Stimulated activated CD4-positive, alpha-beta T cell treated with anti-CD3 and anti-CD28 coated beads, Interleukin-1b, Interleukin-23, amount 100 ng/mL, for 1 hour (primary cell): ENCODE measurements around the gene RBL2.
"Not testable (repeated sequence)": the region's sequence is repeated elsewhere in the genome, so short reads cannot be mapped to it uniquely, and the experiment has no call there.

ENCODE experiments used
- DNase-seq, 2 donors: peaks; one replicate each; pipeline ENCODE4 v3.0.0-alpha.2; 2020; ENCODE audit warnings: low read depth in 2 of 2

RBL2 gene

GRCh38 chr16:53434377-53435065, at the start of gene RBL2:
TSS of gene RBL2 (plus strand) at chr16:53434471. CDS start at chr16:53434557, 86 bp downstream.
- peak; percentile 59 to 63 for DNase-seq

DNA sequence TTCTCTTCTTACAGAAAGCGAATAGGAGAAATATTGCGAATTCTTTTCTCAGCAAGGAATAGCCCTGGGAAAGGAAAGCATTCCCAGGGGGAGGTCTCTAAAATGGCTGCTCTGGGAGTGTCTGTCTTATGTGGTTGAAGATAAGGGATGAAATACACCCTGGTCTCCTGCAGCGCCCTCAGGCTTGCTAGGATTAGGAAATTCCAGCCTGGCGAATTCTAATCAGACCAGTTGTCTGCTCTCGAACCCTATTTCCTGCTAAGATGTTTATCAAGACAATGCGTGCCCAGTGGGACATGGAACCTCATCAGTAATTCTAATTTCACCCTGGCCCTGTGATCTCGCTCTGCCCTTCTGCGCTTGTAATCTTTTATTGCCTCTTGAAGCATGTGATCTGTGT, 49.7 kb upstream of the RBL2 start:
- not testable (repeated sequence) for DNase-seq

DNA sequence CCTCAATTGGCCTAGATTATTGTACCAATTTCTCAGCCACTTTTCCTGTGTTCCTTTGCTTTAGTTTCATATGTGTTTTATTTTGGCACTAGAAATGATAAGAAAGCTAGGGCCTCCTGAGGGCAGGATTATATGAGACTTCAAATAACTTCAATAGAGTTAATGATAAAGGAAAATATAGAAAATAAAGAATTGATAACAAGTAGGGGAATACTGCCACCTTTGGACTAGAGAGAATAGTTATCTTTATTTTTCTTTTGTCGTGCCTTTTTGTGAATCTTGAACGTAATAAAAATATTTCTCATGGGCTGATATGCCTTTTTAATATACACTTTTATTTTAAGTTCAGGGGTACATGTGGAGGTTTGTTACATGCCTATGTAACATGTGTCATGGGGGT, 29.3 kb upstream of the RBL2 start:
- DNase-seq: no peak

DNA sequence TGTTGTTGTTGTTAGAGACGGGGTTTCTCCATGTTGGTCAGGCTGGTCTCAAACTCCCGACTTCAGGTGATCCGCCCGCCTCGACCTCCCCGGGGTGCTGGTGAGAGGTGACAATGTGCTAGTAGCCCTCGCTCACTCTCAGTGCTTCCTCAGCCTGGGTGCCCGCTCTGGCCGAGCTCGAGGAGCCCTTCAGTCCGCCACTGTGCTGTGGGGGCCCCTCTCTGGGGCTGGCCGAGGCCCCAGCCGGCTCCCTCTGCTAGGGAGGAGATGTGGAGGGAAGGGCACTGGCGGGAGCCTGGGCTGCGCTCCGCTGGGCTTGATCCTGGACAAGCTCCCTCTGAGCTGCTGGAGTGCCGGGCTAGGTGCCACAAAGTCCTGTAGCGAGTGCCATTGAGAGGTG, 21.7 kb upstream of the RBL2 start:
- no peak for DNase-seq

DNA sequence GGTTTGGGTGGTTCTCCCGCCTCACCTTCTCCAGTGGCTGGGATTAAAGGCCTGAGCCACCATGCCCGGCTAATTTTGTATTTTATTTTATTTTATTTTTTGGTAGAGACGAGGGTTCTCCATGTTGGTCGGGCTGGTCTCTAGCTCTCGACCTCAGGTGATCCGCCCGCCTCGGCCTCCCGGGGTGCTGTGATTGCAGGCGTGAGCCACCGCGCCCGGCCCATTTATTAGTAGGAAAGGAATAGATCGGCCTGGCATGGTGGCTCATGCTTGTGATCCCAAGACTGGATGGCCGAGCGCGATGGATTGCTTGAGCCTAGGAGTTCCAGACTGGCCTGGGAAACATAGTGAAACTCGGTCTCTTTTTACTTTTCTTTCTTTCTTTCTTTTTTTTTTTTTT, 20.4 kb upstream of the RBL2 start:
- no peak for DNase-seq

DNA sequence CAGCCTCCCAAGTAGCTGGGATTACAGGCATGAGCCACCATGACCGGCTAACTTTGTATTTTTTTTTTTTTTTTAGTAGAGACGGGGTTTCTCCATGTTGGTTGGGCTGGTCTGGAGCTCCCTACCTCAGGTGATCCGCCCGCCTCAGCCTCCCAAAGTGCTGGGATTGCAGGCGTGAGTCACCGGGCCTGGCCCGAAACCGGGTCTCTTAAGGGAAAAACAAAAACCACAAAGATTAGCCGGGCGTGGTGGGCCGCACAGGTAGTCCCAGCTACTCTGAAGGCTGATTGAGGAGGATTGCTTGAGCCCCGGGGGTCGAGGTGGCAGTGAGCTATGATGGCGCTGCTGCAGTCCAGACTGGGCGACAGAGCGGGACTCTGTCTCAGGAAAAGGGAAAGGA, 19.9 kb upstream of the RBL2 start:
- no peak for DNase-seq

DNA sequence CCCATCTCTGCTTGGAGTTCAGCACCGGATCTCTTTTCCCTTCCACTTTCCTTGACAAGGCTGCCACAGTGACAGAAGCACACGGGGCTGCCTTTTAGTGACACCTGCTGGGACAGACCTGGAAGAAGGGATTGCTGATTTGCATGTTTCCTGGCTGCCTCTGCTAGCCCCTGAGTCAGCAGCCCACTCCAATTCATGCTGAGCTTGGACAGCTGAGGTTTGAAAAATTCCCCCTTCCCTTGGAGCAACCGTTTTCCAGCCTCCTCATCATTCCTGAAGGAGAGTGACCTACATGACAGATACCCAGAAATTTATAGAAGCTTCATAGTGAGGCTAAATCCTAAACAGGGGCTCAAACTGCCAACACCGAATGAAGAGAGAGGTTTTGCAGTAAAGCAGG, 18.8 kb upstream of the RBL2 start:
- DNase-seq: no peak

DNA sequence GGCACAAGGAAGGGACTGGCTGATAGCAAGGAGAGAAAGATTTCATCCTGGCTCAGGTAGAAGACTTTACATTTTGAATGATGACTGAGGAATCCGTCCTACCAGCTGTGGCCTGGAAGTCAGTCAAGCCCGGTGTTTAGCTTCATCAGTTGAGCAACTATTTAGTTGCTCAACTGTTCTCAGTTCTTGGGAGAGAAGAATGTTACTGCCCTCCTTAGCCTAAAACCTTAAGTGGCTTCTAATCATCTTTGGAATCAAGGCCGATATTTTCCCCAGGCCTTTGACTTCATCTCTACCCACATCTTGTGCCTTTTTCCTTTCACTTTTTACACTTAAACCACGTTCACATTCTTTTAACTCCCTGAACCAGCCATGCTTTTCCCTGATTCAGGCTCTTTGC, 17.3 kb upstream of the RBL2 start:
- DNase-seq: no peak

DNA sequence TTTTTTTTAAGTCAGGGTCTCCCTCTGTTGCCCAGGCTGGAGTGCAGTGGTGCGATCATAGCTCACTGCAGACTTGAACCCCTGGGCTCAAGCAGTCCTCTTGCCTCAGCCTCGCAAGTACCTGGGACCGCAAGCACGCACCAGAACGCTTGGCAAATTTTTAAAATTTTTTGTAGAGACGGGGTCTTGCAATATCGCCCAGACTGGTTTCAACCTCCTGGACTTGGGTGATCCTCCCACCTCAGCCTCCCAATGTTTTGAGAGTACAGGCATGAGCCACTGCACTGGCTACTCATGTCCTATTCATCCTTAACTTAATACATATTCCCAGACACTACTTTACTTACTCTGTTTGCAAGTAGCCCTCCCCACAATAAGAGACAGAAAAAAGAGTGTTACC, 16.3 kb upstream of the RBL2 start:
- DNase-seq: no peak

DNA sequence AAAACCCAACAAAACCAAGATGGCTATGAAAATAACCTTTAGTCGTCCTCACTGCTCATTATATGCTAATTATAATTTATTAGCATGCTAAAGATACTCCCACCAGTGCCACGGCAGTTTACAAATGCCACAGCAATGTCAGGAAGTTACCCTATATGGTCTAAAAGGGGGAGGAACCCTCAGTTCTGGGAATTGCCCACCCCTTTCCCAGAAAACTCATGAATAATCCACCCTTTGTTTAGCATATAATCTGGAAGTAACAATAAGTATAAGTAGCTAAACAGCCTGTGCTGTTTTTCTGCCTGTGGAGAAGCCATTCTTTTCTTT, 14.9 kb upstream of the RBL2 start:
- DNase-seq: not testable (repeated sequence)

DNA sequence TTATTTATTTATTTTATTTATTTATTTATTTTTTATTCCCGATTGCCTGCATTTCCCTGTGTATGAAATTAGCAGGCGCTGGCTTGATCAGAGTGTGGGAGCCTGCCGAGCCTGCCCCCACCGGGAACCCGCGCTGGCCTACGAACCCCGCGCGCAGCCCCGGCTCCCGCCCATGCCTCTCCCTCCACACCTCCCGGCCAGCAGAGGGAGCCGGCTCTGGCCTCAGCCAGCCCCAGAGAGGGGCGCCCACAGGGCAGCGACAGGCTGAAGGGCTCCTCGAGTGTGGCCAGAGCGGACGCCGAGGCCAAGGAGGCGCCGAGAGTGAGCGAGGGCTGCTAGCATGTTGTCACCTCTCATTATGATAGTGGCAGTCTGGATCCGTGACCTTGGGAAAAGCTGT, 13.0 kb upstream of the RBL2 start:
- no peak for DNase-seq

GRCh38 chr16:53423968-53424367, 10.3 kb upstream of the RBL2 start:
- not testable (repeated sequence) for DNase-seq

GRCh38 chr16:53428681-53429080, 5.6 kb upstream of the RBL2 start:
- no peak for DNase-seq

DNA sequence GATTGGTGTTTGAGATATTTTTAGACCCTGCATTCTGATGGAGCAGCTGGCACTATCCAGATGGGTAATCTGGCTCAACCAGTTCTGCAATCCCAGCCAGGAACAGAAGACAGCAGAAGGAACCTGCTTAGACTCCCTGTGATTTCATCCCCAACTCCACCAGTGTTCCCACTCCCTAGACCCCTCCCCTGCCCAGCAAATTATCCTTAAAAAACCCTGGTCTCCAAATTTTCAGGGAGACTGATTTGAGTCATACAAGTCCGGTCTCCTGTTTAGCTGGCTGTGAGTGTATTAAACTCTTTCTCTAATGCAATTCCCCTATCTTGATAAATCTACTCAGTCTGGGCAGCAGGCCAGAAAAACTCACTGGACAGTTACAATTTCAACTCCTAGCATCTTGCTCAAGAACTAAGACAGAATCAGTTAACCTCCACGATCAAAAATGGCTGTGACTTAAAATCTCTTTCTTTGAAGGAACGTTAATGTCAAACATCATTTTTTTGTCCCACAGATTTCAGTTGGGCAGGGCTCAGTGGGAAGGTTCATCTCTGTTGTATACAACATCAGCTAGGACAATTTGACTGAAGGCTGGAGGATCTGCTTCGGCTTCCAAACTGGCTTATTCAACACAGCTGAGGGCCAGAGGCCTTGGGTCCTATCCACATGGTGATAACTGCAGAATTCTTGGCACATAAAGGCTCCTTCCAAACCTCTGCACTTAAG, 4.9 kb upstream of the RBL2 start:
- no peak for DNase-seq

DNA sequence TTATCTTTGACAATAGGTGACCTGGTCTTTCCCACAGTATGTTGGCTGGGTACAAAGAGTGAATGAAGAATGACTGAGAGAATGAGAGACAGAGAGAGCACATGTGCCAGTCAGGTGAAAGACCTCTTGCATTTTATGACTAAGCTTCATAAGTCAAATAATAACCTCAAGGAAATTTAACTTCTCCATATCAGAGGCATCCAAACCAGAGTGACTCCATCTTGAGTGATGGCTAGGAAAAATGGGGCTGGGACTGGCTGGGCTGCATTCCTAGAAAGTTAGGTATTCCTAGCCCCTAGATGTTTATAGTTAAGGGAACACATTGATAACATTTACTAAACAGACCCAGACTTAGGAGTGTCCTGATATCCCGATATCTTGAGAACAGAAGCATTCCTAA, 3.9 kb upstream of the RBL2 start:
- no peak for DNase-seq

DNA sequence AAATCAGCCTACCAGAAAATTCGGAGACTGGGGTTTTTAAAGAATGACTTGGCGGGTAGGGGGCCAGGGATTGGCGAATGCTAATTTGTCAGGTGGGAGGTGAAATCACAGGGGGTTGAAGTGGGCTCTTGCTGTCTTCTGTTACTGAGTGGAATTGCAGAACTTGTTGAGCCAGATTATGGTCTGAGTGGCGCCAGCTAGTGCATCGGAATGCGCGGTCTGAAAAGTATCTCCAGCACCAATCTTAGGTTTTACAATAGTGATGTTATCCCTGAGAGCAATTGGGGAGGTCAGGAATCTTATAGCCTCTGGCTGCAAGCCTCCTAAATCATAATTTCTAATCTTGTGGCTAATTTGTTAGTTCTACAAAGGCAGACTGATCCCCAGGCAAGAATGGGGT, 762 bp upstream of the RBL2 start:
- no peak for DNase-seq

- no peak for DNase-seq
Measured at GRCh38 chr16:53433930-53434376, 318 bp upstream of the RBL2 start.

GRCh38 chr16:53435066-53435688, 906 bp downstream of the RBL2 start:
- peak in 1 of 2 donors; percentile 7 for DNase-seq

DNA sequence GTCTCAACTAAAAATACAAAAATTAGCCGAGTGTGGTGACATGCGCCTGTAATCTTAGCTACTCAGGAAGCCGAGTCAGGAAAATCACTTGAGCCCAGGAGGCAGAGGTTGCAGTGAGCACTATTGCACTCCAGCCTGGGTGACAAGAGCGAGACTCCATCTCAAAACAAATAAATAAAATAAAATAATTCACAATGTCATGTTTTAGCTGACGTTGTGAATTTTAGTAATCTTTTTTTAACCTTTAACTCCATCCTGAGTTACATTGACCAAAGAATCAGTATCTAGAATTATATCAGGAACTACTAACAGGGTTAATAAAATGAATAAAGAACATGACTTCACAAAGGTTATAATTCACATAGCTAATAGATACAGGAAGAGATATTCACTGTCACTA, 5.9 kb downstream of the RBL2 start:
- DNase-seq: no peak

- DNase-seq: no peak
Measured at GRCh38 chr16:53445534-53445933, 11.3 kb downstream of the RBL2 start.

- no peak for DNase-seq
Measured at GRCh38 chr16:53446090-53446489, 11.8 kb downstream of the RBL2 start.

DNA sequence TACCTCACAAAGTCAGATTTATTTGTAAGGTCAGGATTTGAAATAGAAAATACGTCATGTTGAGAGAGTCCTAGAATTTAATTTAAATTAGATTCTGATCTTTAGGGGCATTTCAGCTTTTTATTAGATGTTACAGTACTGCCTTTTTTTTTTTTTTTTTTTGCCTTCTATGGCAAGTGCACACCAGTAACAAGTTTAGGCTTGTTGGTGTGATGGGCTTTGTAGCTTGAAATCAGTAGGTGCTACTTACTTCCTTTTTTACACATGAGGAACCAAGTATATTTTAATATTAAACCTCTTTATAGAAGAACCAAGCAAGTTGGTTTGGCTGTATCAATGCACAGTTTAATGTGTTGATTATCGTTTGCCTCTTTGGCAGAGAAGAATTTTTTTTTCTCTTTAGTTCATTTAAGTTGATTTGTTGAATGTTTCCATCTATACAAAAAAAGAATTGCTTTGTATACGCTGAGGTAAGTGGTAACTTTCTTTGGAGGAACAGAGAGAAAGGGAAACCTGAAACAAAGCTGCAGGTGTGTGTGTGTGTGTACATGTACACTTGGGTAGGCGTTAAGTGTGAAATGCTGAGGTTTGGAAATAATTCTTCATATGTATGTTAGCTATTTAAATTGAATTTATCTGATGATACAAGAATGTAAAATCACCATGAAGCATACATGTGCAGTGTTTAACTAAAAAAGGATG, 15.7 kb downstream of the RBL2 start:
- no peak for DNase-seq

- DNase-seq: no peak
Measured at GRCh38 chr16:53453928-53454327, 19.7 kb downstream of the RBL2 start.
